Measurements from ENCODE around the gene TRRAP.

TRRAP gene

GRCh38 chr7:98994046-98994944 lies 116.0 kb downstream of the TRRAP start:
- no peak for DNase-seq

DNA sequence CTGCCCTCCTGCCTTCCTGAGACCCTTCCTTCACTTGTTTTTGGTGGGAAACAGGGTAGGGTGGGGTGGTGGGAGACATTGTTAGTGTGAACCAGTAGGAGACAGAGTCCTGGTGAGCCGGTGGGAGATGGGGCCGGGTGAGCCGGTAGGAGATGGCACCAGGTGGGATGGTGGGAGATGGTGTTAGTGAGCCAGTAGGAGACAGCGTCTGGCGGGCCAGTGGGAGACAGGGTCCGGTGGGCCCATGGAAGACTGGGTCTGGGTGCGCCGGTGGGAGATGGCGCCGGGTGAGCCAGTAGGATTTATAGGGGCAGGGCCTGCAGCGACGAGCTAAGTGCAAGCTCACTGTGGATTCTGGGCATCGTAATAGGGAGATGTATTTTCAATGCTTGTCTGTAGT lies 116.8 kb downstream of the TRRAP start:
- no peak for DNase-seq

DNA sequence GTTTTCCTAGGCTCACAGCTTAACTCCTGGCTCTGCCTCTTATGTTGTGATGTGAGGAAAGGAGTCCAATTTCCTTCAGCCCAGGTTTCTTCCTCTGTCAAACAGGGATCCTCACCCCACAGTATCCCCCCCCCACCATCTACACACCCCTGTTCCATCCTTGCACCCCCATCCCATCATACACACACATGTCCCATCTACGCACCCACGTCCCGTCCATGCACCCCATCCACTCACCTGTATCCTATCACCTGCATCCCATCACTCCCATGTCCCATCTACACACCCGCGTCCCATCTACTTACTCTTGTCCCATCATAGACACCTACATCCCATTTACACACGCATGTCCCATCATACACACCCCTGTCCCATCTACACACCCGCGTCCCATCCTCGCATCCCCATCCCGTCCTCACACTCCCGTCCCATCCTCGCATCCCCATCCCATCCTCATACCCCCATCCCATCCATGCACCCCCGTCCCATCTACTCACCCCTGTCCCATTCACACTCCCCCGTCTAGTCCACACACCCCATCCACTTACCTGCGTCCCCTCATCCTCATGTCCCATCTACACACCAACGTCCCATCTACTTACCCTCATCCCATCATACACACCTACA lies 117.3 kb downstream of the TRRAP start:
- DNase-seq, result no peak

DNA sequence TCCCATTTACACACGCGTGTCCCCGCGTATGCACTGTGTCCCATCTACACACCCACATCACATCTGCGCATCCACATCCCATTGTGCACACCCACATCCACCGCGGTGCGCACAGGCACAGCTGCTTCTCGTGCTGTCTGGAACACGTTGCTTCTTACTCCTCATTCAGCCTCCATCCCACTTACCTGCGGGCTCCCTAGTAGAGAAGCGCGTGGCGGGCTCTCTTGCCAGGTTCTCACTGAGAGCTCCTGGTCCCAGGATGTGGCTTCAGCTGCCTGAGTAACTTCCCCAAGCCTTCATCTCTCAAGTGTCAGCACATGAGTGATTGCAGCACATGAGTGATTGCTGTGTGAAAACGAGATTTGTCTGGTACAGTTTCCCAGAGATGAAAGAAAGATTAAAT lies 117.8 kb downstream of the TRRAP start:
- no peak for DNase-seq

DNA sequence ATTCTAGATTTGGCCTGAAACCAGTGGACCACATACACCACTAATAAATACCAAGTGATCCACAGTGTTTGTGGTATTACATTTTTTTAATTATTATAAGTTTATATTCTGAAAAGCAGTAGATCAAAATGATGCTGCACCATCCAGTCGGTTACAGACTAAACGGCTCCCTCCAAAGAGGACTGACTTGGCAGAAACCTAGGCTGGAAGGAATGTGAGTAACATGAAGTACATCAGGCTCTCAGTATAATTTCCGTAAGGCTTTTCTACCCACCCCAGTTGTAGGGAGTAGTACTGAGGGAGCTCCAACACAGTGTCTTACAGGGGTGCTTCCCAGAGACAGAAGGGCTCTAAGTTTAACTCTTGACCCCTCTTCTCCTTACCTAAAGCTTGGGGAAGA lies 119.5 kb downstream of the TRRAP start:
- DNase-seq, result no peak

DNA sequence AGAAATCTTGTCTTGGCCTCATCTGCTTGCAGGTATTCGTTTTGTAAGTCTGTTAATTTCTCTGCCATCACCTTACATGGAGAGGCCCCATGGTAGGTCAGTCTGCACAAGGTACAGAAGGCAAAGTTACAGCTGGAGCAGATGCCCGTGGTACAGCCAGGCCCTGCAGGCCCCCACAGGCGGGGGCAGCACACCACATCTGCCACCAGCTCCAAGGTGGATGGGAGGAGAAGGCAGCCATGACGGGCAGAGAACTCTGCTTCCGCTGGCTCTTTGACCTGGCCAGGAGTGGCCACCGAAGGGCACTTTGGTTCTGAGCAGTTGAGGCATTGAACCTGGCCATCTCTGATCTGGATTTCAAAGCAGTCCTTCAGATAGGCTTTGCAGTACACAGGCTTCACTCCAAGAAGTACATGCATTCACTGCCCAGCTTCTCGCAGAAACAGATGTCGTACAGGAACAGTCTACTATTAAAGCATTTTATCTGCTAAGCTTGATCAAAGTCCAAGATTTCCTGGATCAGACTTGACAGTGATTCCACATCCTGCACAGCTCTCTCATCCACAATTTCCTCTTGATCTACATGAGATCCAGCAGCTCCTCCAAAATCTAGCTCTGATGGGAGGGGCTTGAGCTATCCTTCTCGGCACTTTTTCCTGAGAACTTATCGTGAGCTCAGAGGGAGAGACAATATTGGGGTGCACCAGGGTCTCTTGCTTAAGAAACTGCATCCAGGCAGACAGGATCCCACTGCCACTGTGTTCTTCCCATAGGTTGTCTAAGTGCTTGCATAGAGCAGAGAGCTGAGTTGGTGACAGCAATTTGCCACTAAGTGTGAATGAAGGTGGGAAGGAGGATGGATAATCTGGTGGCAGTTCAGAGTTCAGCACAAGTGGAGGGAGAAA lies 120.7 kb downstream of the TRRAP start:
- no peak for DNase-seq

DNA sequence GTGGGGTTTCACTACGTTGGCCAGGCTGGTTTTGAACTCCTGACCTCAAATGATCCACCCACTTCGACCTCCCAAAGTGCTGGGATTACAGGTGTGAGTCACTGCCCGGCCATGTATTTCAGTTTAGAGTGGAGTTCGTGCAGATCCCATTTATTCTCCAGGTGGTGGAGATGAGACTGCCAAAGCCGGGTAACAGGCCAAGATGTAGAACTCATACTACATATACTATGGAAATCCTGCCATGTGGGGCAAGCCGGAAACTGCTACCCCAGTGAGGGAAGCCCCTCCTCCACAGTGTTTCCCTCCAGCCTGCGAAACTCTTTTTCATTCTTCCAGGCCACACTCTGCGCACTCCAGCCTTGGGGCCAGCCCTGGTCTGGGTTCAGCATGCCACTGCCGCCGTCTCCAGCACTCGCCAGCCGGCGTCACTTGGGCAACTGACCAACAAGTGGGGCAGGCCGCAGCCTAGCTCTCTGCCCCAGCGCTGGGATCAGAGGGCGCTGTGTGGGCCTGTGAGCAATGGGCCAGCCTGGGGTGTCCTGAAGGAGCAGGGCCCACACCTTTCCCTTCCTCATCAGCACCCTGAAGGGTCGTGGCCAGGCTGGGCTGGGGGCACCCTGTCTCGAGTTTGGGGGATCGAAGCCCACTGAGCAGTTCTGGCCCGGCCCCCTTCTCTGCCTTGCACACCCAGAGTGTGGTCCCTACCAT lies 122.0 kb downstream of the TRRAP start:
- no peak for DNase-seq

- DNase-seq, result no peak
Observed at GRCh38 chr7:99000904-99001465, 122.7 kb downstream of the TRRAP start.

DNA sequence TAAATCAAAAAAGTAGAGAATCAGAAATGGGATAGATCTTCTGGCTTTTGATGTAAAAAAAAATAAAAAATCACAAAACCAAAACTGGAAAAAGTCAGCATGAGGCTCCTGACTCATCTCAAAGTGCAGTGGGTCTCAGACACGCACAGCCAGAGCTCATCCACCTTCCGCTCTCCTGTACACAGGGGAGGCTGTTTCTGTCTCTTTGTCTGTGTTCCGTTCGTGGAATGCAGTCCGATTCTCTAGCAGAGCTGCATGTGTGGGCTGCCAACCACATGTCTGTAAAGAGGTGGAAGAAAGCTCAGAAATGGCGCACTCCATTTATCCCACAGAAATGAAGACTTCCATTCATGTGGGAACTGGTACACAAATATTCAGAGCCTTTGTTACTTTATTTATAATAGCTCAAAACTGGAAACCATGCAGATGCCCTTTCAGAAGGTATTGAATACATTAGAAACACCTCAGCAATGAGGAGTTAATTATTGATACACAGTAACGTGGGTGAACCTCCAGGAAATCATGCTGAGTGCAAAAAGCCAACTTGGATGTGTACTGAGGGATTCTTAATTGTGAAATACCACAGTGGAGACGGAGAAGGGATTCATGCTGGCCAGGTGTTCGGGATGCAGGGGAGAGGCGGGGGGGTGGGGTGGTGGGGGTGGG lies 123.3 kb downstream of the TRRAP start:
- DNase-seq, result no peak

DNA sequence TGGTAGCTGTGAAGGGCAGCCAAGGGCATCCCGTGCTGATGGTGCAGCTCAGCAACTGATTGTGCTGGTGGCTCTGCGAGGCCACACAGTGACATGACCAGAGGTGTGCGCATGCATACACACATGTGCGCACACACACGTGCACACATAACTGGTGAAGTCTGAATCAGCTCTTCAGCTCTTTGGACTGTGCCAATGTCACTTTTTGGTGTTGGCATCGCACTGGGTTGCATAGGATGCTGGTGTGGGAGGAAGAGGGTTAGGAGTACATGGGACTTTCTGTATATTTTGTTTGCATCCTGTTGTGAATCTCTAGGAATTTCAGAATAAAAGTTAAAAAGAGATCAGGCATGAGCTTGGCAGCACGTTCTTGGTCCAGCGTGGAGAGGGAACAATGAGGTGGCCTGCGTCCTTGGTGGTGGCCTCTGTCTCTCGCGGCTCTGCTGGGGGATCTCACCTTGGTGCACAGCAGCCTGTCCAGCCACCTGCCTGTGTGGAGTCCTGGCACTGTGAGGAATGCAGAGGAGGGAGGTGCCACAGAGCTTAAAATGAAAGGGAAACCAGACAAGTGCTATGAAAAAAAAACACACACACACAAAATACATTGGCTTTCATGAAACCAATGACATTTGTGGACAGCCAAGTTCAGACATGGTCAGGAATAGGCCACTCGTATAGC lies 124.0 kb downstream of the TRRAP start:
- no peak for DNase-seq

DNA sequence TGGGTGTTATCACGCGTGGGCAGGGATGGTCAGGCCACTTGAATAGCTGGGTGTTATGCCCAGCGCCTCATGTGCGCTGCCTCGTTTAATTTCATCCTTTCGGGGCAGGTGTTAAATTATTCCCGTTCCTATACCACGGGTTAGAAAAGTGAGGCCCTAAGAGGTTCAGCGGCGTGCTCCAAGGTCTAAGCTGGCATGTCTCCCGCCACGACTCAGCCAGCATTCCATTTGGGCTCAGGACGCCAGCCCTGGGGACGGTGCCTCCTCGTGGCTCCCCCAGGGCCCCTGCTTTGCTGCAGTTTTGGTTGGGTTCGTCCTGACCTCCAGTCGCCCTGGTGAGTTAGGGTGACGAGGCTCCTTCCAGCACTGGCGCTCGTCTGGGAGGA lies 124.5 kb downstream of the TRRAP start:
- no peak for DNase-seq

GRCh38 chr7:99003419-99003818 lies 125.1 kb downstream of the TRRAP start:
- no peak for DNase-seq

- DNase-seq, result no peak
Observed at GRCh38 chr7:99004216-99004615, 125.9 kb downstream of the TRRAP start.

DNA sequence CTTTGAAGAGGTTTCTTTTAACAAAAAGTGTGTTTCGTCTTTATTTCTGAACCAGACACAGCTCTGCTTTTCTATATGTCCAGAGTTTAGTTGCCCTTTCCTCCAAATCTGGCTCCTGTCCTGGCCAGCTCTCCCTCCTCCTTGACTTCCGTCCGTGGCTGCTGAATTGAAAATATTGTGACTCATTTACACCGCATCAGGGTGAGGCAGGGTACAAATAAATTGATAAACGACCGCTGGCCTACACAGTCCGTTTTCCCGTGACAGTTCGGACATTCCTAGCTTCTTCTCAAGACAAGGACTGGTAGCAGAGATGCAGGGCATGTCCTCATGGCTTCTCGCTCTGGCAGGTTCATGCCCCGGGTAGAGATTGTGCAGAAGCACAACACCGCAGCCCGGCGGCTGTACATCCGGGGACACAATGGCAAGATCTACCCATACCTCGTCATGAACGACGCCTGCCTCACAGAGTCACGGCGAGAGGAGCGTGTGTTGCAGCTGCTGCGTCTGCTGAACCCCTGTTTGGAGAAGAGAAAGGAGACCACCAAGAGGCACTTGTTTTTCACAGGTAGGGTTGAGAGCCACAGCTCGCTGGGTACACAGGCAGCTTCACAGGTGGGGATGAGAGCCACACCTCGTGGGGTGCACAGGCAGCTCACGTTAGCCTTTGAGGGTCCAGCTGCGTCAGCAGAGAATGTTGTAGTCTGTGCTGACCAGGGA lies 126.6 kb downstream of the TRRAP start:
- DNase-seq, result no peak

- no peak for DNase-seq
Observed at GRCh38 chr7:99005776-99006175, 127.4 kb downstream of the TRRAP start.

DNA sequence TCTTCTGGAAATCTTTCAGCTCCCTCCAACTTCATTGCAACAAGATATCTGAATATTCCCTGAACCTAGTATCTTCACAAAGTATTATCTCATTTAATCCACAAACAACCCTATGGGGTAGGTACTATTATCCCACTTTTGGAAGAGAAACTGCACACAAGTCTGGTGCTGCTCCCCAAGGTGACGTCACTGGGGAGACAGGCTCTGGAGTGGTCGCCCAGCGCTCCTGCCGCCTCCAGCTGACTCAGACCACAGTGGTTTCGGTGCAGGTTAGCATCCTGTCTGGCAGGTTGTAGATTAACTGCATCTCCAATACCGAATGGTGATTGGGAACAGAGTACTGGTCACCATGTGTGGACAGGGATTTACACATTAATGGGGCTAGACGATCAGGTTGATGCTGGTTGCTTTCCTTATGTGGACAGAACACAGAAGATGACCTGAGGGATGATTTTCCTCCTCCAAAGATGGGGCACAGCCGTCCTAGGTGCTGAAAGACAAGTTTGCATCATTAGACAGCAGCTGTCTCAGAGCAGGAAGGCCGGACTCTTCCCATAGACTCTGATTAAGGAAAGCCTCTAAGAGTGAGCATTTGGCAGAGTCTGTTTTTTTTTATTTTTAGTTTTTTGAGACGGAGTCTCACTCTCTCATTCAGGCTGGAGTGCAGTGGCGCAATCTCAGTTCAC lies 128.6 kb downstream of the TRRAP start:
- DNase-seq, result no peak

DNA sequence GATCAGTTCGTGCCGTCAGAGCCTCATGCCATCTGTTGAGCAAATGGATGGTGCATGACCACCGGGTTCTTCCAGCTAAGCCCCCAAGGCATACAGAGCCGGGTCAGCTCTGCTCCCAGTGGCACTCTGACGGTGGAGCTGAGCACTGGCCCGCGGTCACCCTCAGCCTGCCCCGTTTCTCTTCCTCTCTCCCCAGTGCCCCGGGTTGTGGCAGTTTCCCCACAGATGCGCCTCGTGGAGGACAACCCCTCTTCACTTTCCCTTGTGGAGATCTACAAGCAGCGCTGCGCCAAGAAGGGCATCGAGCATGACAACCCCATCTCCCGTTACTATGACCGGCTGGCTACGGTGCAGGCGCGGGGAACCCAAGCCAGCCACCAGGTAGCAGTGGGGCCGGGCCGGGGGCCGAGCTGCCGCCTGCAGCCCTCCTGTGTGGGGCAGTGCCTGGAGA lies 129.9 kb downstream of the TRRAP start:
- no peak for DNase-seq

DNA sequence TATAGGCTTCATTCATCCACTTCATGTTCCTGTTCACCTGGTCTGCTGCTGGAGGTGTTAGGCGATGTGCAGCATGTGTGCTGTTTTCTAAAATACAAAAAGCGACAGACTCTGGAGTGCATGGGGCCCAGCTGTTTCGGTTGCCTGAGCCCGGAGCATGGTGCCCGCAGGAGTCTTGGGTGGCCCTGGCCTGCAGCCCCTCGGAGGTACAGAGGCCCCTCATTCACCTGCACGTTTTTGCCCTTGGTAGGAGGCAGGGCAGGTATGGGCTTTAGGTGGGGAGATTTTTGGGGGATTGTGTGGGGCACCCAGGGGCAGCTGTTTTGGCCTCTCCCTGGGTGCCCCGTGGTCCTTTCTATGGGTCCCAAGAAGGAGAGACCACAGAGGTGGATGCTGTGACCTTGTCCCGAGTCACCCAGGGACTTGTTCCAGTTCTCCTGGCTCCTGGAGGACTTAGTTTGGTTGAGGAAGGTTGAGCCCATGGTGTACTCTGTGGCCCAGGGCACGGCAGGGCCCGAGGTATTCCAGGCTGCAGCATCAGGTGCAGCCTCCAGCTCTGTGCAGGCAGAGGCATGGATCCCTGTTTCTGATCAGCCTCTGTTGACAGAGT lies 130.7 kb downstream of the TRRAP start:
- DNase-seq, result no peak

DNA sequence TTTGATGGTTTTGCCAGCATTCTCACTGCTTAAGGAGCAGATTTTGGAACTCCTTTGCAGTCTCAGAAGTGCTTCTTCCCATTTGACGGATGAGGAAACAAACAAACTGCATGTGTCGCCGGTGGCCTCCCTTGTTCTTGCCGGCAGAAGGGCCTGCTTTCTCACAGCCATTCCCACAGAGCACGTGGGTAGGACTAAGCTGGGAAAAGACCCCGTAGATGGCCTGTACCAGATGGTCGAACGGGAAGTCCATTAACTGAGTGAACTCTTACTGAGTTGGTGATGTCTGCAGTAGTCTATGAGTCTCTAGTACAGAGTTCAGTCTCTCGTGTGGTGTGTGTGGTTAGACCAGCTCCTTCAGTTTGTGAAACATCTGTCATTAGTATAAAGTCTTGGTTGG lies 131.9 kb downstream of the TRRAP start:
- DNase-seq, result no peak

DNA sequence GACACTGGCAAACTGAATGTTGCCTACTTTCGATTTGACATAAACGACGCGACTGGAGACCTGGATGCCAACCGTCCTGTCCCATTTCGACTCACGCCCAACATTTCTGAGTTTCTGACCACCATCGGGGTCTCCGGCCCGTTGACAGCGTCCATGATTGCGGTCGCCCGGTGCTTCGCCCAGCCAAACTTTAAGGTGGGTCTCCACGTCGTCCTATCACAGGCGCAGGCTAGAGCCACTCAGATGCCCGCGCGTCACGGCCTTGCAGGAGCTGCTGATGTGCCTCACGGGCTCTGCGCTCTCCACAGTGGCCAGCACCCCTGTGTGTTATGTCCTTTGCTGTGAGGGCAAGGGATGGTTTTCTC lies 133.0 kb downstream of the TRRAP start:
- no peak for DNase-seq
